OCI-LY1 (cell line): ENCODE results near the gene RHEX.

Experiments
- EZH2 ChIP-seq: fragments of 200-600 bp; sonication (generic), shearing (Covaris generic); IDR thresholded peaks from 2 replicates; pipeline ENCODE4 v1.8.0; 2017; ENCODE audit warnings: borderline replicate concordance, mixed run types, mild to moderate bottlenecking, antibody characterized with exemption, low read length, moderate library complexity, mixed read lengths
- TF ChIP-seq, protein P1 (sequence below): fragments of 200-600 bp; sonication (generic), shearing (Covaris generic); IDR thresholded peaks from 2 replicates; pipeline ENCODE4 v1.5.1; 2017; ENCODE audit warnings: mild to moderate bottlenecking, antibody characterized with exemption, low read length, moderate library complexity, mixed read lengths

DNA sequence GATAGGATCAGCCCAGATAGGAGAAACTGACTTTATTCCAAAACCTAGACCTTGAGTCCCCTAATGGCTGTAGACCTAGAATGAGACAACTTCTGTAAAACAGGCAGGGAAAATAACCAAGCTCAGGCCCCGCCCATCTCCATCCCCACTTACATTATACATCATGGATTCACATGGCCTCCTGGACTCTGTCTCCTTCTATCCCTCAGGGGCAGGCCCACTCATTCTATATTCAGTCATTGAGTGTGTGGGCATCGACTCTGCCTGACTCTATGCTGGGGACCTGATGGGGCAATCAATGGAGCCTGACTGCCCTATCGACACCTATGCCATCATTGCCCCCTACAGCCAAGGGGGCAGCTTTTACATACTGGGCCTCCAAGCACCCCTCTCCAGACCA lies 57.8 kb downstream of the RHEX start:
- TF ChIP-seq, protein P1, sequence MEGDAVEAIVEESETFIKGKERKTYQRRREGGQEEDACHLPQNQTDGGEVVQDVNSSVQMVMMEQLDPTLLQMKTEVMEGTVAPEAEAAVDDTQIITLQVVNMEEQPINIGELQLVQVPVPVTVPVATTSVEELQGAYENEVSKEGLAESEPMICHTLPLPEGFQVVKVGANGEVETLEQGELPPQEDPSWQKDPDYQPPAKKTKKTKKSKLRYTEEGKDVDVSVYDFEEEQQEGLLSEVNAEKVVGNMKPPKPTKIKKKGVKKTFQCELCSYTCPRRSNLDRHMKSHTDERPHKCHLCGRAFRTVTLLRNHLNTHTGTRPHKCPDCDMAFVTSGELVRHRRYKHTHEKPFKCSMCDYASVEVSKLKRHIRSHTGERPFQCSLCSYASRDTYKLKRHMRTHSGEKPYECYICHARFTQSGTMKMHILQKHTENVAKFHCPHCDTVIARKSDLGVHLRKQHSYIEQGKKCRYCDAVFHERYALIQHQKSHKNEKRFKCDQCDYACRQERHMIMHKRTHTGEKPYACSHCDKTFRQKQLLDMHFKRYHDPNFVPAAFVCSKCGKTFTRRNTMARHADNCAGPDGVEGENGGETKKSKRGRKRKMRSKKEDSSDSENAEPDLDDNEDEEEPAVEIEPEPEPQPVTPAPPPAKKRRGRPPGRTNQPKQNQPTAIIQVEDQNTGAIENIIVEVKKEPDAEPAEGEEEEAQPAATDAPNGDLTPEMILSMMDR: no peak
- TF ChIP-seq EZH2: no peak
